ENCODE data around the gene CRB3.

DNA sequence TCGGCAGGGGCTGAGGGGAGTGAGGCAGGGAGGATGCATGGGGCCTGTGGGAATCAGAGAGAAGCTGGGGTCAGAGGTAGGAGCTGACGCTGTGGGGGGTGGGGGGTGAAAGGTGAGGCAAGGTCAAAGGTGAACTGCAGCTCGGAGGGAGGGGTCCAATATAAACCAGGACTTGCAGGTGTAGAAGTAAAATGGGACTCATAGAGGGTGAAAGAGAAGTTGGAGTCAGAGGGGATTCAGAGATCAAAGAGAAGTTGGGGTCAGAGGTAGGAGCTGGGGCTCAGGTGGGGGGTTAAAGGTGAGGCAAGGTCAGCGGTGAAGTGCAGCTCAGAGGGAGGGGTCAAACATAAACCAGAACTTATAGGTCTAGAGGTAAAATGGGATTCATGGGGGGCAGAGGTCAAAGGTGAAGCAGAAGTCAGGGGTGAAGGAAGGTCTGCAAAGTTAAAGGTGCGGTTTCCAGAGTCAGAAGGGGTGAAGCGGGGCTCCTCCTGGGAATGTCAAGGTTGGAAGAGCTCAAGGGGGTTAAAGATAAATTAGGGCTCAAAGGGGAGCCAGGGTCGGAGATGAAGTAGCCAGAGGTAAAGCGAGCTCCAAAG lies 30.5 kb downstream of the CRB3 start:
- TF ChIP-seq, protein P1, sequence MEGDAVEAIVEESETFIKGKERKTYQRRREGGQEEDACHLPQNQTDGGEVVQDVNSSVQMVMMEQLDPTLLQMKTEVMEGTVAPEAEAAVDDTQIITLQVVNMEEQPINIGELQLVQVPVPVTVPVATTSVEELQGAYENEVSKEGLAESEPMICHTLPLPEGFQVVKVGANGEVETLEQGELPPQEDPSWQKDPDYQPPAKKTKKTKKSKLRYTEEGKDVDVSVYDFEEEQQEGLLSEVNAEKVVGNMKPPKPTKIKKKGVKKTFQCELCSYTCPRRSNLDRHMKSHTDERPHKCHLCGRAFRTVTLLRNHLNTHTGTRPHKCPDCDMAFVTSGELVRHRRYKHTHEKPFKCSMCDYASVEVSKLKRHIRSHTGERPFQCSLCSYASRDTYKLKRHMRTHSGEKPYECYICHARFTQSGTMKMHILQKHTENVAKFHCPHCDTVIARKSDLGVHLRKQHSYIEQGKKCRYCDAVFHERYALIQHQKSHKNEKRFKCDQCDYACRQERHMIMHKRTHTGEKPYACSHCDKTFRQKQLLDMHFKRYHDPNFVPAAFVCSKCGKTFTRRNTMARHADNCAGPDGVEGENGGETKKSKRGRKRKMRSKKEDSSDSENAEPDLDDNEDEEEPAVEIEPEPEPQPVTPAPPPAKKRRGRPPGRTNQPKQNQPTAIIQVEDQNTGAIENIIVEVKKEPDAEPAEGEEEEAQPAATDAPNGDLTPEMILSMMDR (IDR thresholded peaks at IDR 0.05): no peak
- no peak for TF ChIP-seq POLR2A (IDR thresholded peaks at IDR 0.05)

Data from uterus (tissue), 2 donors.